ENCODE results near the gene HRH1.

DNA sequence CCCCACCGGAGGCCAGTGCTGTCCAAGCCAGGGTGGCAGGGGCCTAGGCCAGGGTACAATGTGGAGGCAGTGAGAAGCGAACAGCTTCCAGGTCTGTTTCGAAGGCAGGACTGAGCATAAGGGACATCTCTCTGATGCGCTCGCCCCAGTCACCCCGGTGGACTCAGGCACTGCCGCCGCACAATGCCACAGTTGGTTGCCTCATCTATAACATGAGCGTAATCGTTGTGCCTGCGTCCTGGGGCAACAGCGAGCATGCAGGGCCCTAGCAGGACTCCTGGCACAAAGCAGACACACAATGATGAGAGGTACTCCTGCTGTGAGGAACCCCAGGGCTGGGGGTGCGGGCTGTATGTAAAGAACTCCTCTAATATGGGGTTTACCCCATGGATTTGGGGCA, 14.1 kb downstream of the HRH1 start:
- TF ChIP-seq POLR2A (IDR thresholded peaks at IDR 0.05; ENCODE audit: low read length) (no peak), GATA1 (IDR thresholded peaks at IDR 0.05; ENCODE audit: low read depth, low read length) (no peak)

All from erythroblast (primary cell).